GM23248 (cell line): ENCODE data around the gene PTPN6.

Experiments
- EZH2 ChIP-seq: fragments of 200-600 bp; sonication (generic); IDR thresholded peaks from 2 replicates; pipeline ENCODE4 v1.6.1; 2018; ENCODE audit warnings: antibody characterized with exemption, mild to moderate bottlenecking; ENCODE audit not compliant: insufficient read depth, poor library complexity, severe bottlenecking
- EZH2phosphoT487 ChIP-seq: fragments of 200-600 bp; sonication (generic); IDR thresholded peaks from 2 replicates; pipeline ENCODE4 v1.6.1; 2018; ENCODE audit warnings: antibody characterized with exemption, moderate library complexity, mild to moderate bottlenecking, low read depth; ENCODE audit not compliant: insufficient read depth

DNA sequence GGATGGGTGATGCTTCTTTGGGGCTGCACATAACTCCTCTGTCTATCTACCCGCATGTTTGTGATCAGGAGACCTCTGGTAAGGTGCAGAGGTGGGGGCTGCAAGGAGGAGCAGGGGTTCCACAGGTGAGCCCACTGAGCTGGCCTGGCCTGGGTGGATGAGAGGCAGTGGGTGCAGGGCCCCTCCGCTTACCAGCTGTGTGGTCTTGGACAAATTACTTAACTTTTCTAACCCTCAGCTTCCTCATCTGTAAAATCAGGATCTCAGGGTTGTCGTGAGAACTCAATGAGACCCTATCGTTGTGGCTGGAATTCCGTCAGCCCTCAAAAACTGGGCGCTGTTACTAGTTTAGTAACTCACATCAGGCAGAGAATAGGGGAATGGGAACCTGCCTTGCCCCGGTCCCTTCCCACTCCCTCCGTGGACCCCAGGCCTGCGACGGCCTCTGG is 7.5 kb downstream of the PTPN6 start:
- no peak for TF ChIP-seq EZH2
- TF ChIP-seq EZH2phosphoT487 = no peak
